Suprapubic skin (tissue), 3 donors: Measurements from ENCODE around the gene IQCH.

Source experiments
- CTCF ChIP-seq, 2 donors: fragments of 200-600 bp in 1 of 2; fragments of 450-650 bp in 1 of 2; sonication (generic) in 1 of 2; IDR thresholded peaks; one replicate each; pipeline ENCODE4 v1.5.1; 2016 to 2019; ENCODE audit warnings: antibody characterized with exemption in 2 of 2, mild to moderate bottlenecking in 1 of 2, moderate library complexity in 1 of 2
- EP300 ChIP-seq: sonication (generic); formaldehyde crosslinking; IDR thresholded peaks from one replicate; pipeline ENCODE4 v1.6.1; 2017; ENCODE audit warnings: antibody characterized with exemption
- POLR2A ChIP-seq, 2 donors: fragments of 450-650 bp; IDR thresholded peaks; one replicate each; pipeline ENCODE4 v1.6.1; 2017; ENCODE audit warnings: antibody characterized with exemption in 2 of 2, mild to moderate bottlenecking in 2 of 2, moderate library complexity in 2 of 2

- no peak for TF ChIP-seq POLR2A (IDR thresholded peaks at IDR 0.05)
- no peak for TF ChIP-seq CTCF (IDR thresholded peaks at IDR 0.05)
- TF ChIP-seq EP300 = no peak
Measured at GRCh38 chr15:67472957-67473356, 218.4 kb downstream of the IQCH start.
